ENCODE results near the gene AZU1. TPM values are rescaled to one million over a fixed set of nuclear protein-coding genes. Genes with fewer than 3 reads are reported as not detected.

AZU1 gene
- total RNA-seq, 2 experiments from 2014 or later, result not detected

DNA sequence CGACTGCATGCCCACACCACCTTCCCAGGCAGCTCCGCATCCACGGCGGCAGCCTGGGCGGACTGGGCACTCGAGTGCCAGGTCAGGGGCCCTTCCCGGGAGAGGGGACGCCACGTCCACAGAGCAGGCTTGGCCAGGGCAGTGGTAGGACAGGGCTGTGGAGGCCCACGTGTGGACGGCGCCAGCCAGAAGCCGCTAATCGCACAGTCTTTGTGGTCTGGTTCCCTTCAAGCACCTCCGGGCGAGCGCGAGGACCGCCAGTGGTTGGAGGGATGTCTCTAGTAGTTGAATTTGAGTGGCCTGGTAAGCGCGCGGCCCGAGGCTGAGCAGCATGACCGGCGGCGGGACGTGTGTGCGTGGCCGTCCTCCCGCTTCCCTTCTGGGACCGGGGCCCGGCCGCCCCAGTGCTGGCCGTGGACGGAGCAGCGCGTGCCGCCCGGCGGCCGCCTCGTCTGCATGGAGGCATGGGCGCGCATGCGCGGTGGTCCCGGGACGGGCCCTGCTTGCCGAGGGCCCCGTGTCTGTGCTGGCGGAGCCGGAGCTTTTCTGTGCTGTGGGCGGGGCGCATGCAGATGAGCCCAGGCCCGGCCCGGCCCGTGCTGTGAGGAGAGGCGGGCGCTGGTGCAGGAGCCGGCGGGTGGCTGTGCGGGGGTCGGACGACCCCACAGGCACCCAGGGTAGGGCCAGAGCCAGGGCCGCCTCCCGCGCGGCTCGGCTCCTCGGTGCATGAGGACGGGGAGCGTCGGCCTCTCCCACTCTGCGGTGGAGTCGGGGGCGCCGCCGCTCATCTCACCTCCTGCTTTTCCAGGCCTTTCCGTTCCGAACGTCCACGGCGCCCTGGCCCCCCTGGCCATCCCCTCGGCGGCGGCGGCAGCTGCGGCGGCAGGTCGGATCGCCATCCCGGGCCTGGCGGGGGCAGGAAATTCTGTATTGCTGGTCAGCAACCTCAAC, 21.8 kb upstream of the AZU1 start:
- no peaks in the 10 kb centered on the region for H3K9me3 Mint-ChIP-seq
- ChIA-PET CTCF (no interaction called here), POLR2A (no interaction called here)
- H3K4me3 Mint-ChIP-seq, result no peak overlapping the region
- no peak overlapping the region for H3K27ac Mint-ChIP-seq
- intact Hi-C loops (cut with micrococcal nuclease), result no loop called here
- H3K27me3 Mint-ChIP-seq, result no peaks in the 10 kb centered on the region
- peaks cover 32% of the 10 kb centered on the region for H3K4me1 Mint-ChIP-seq (ENCODE audit: low read depth)
- DNase-seq, result no peak
- H3K36me3 Mint-ChIP-seq, result peaks cover 58% of the 10 kb centered on the region

DNA sequence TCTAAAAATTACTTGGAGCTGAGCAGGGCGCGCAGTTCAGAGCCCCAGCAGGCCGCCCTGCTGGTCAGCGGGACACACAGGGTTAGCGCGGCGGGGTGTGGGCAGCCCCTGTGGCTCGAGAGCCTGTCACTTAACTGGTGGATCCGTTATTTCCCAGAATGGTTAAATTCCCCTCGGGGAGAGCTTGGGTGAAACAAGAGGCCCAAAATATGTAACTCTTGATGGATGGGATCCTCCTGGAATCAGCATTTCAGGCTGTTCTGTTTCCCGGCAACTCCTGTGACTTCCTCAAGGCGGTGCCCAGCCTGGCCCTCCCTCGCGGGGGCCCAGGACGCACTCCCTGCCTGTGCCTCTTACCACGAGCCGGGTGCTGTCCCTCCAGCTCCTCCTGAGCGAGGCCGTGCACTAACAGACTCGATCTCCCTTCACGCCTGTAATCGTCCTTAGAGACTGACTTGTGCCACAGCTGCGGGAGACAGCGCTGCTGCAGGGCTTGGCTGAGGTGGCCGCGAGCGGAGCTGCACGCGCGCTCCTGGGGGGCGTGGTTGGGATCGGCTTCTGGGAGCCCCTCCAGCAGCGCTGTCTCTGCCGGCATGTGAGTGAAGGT, 20.7 kb upstream of the AZU1 start:
- ChIA-PET CTCF (no interaction called here), POLR2A (no interaction called here)
- H3K4me3 Mint-ChIP-seq, result no peak overlapping the region
- intact Hi-C loops (cut with micrococcal nuclease), result no loop called here
- H3K4me1 Mint-ChIP-seq (ENCODE audit: low read depth), result peaks cover 22% of the 10 kb centered on the region
- H3K9me3 Mint-ChIP-seq, result no peaks in the 10 kb centered on the region
- H3K27ac Mint-ChIP-seq, result no peak overlapping the region
- peaks cover 58% of the 10 kb centered on the region for H3K36me3 Mint-ChIP-seq
- no peak for DNase-seq
- no peaks in the 10 kb centered on the region for H3K27me3 Mint-ChIP-seq

DNA sequence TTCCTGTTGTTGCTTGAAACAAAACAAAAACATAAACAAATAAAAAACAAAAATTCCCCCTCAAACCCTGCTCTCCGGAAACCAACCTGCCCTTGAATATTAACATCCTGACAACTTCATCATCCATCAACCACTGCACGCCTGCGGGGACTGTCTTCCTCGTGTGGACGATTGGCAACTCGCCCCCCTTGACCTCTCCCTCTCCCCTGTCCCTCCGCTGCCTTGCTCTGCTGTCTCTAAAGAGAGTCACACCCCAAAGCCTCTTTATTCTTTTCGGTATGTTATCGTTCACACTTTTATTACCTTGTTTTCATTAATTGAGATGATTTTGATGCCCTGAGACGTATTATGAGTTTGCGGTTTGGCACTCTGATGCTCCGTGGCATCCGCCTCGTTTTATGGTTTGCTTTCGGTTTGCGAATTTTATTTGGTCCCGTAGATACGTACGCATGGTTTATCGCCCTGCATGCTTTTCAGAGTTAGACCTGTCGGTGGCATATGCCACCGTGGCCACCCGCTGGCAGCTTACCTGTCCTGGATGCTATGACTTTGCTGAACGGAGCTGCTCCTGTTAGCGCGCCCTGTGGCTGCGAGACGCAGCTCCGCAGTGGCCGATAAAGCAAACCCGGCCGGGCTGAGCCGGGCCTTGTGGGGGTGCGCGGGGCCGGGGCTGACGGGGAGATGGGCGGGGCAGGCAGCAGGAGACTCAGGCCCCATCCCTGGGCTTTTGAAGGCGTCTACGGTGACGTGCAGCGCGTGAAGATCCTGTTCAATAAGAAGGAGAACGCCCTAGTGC, 19.8 kb upstream of the AZU1 start:
- H3K4me1 Mint-ChIP-seq (ENCODE audit: low read depth), result peaks cover 14% of the 10 kb centered on the region
- ChIA-PET POLR2A (interaction anchor here (3.1 kb wide), 1 partner anchor 9 kb away, joined by 8 read pairs; no protein-coding TSS in a partner anchor), CTCF (no interaction called here)
- DNase-seq, result no peak
- H3K27me3 Mint-ChIP-seq, result no peaks in the 10 kb centered on the region
- intact Hi-C loops (cut with micrococcal nuclease), result no loop called here
- H3K9me3 Mint-ChIP-seq, result no peaks in the 10 kb centered on the region
- no peak overlapping the region for H3K4me3 Mint-ChIP-seq
- H3K36me3 Mint-ChIP-seq, result peaks cover 56% of the 10 kb centered on the region
- H3K27ac Mint-ChIP-seq, result no peak overlapping the region

DNA sequence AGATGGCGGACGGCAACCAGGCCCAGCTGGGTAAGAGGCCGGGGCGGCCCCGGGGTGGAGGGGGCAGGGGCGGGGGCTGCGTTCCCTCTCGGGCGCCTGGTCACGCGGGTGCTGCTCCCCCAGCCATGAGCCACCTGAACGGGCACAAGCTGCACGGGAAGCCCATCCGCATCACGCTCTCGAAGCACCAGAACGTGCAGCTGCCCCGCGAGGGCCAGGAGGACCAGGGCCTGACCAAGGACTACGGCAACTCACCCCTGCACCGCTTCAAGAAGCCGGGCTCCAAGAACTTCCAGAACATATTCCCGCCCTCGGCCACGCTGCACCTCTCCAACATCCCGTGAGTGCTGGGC, 19.2 kb upstream of the AZU1 start:
- ChIA-PET CTCF (no interaction called here), POLR2A (interaction anchor here (3.1 kb wide), 1 partner anchor 9 kb away, joined by 8 read pairs; no protein-coding TSS in a partner anchor)
- intact Hi-C loops (cut with micrococcal nuclease), result no loop called here
- Mint-ChIP-seq H3K4me1 (ENCODE audit: low read depth) (peaks cover 12% of the 10 kb centered on the region), H3K36me3 (peaks cover 55% of the 10 kb centered on the region), H3K27me3 (no peaks in the 10 kb centered on the region), H3K4me3 (no peak overlapping the region), H3K9me3 (no peaks in the 10 kb centered on the region), H3K27ac (no peak overlapping the region)
- DNase-seq, result no peak

DNA sequence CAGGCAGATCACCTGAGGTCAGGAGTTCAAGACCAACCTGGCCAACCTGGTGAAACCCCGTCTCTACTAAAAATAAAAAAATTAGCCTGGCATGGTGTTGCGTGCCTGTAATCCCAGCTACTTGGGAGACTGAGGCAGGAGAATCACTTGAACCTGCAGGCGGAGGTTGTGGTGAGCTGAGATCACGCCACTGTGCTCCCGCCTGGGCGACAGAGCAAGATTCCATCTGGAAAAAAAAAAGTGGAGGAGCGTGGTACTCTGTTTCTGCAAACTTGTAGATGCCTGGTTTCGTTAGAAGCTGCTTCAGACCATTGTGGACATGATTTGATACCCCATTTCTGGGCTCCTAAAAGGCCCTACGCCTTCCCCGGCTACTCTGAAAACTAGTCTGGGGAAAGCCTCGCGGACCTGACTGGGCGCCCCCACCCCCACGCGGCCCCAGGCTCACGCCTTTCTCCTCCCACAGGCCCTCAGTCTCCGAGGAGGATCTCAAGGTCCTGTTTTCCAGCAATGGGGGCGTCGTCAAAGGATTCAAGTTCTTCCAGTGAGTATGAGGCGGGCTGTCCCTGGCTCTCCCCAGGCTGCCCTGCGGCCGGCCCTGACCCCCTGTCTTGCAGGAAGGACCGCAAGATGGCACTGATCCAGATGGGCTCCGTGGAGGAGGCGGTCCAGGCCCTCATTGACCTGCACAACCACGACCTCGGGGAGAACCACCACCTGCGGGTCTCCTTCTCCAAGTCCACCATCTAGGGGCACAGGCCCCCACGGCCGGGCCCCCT, 17.4 kb upstream of the AZU1 start:
- H3K27ac Mint-ChIP-seq, result no peak overlapping the region
- no peaks in the 10 kb centered on the region for H3K9me3 Mint-ChIP-seq
- no peak overlapping the region for H3K4me3 Mint-ChIP-seq
- intact Hi-C loops (cut with micrococcal nuclease), result no loop called here
- H3K4me1 Mint-ChIP-seq (ENCODE audit: low read depth), result peaks cover 7% of the 10 kb centered on the region
- ChIA-PET POLR2A (interaction anchor here (0.6 to 3.1 kb wide), 2 partner anchors 11 to 627 kb away, joined by 3 to 8 read pairs; no protein-coding TSS in a partner anchor), CTCF (interaction anchor here (0.6 kb wide), 1 partner anchor 21 kb away, joined by 3 read pairs; no protein-coding TSS in a partner anchor)
- DNase-seq, result no peak
- peaks cover 51% of the 10 kb centered on the region for H3K36me3 Mint-ChIP-seq
- no peaks in the 10 kb centered on the region for H3K27me3 Mint-ChIP-seq

DNA sequence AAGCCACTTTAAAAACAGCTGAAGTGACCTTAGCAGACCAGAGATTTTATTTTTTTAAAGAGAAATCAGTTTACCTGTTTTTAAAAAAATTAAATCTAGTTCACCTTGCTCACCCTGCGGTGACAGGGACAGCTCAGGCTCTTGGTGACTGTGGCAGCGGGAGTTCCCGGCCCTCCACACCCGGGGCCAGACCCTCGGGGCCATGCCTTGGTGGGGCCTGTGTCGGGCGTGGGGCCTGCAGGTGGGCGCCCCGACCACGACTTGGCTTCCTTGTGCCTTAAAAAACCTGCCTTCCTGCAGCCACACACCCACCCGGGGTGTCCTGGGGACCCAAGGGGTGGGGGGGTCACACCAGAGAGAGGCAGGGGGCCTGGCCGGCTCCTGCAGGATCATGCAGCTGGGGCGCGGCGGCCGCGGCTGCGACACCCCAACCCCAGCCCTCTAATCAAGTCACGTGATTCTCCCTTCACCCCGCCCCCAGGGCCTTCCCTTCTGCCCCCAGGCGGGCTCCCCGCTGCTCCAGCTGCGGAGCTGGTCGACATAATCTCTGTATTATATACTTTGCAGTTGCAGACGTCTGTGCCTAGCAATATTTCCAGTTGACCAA, 16.7 kb upstream of the AZU1 start:
- ChIA-PET CTCF (no interaction called here), POLR2A (no interaction called here)
- H3K4me3 Mint-ChIP-seq, result no peak overlapping the region
- no peak for DNase-seq
- no peaks in the 10 kb centered on the region for H3K9me3 Mint-ChIP-seq
- H3K27me3 Mint-ChIP-seq, result no peaks in the 10 kb centered on the region
- H3K27ac Mint-ChIP-seq, result no peak overlapping the region
- peaks cover 7% of the 10 kb centered on the region for H3K4me1 Mint-ChIP-seq (ENCODE audit: low read depth)
- intact Hi-C loops (cut with micrococcal nuclease), result no loop called here
- peaks cover 52% of the 10 kb centered on the region for H3K36me3 Mint-ChIP-seq

DNA sequence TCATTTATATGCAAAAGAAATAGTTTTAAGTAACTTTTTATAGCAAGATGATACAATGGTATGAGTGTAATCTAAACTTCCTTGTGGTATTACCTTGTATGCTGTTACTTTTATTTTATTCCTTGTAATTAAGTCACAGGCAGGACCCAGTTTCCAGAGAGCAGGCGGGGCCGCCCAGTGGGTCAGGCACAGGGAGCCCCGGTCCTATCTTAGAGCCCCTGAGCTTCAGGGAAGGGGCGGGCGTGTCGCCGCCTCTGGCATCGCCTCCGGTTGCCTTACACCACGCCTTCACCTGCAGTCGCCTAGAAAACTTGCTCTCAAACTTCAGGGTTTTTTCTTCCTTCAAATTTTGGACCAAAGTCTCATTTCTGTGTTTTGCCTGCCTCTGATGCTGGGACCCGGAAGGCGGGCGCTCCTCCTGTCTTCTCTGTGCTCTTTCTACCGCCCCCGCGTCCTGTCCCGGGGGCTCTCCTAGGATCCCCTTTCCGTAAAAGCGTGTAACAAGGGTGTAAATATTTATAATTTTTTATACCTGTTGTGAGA, 16.1 kb upstream of the AZU1 start:
- no peak overlapping the region for H3K4me3 Mint-ChIP-seq
- no peaks in the 10 kb centered on the region for H3K27me3 Mint-ChIP-seq
- DNase-seq, result no peak
- H3K36me3 Mint-ChIP-seq, result peaks cover 53% of the 10 kb centered on the region
- H3K27ac Mint-ChIP-seq, result no peak overlapping the region
- CTCF ChIA-PET, result no interaction called here
- intact Hi-C loops (cut with micrococcal nuclease), result no loop called here
- H3K9me3 Mint-ChIP-seq, result no peaks in the 10 kb centered on the region
- POLR2A ChIA-PET, result no interaction called here
- H3K4me1 Mint-ChIP-seq (ENCODE audit: low read depth), result peaks cover 6% of the 10 kb centered on the region

DNA sequence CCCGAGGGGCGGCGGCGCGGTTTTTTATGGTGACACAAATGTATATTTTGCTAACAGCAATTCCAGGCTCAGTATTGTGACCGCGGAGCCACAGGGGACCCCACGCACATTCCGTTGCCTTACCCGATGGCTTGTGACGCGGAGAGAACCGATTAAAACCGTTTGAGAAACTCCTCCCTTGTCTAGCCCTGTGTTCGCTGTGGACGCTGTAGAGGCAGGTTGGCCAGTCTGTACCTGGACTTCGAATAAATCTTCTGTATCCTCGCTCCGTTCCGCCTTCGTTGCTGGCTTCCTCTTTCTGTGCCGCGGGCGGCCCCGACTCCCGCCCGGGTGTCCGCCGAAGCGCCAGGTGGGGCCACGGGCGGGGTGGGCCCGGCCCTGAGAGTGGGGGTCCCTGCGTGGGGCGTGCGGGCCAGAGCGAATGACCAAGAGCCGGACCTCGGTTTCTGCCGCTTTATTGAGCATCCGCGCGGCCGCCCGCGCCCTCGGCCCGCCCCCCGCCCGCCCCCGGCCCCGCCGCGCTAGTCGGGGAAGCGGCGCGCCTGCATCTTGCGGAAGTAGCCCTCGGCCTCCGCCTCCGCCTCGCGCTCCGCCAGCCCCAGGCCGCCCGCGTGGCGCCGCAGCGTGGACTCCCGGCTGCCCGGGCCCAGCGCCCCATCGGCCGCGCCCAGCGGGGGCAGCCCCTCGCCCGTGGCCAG, 15.4 kb upstream of the AZU1 start:
- Mint-ChIP-seq H3K4me1 (ENCODE audit: low read depth) (peaks cover 5% of the 10 kb centered on the region), H3K9me3 (no peaks in the 10 kb centered on the region), H3K27me3 (no peaks in the 10 kb centered on the region), H3K4me3 (no peak overlapping the region), H3K27ac (no peak overlapping the region), H3K36me3 (peaks cover 48% of the 10 kb centered on the region)
- DNase-seq, result no peak
- intact Hi-C loops (cut with micrococcal nuclease), result no loop called here
- POLR2A ChIA-PET, result interaction anchor here (2.9 kb wide), 1 partner anchor 12 kb away, joined by 12 read pairs; no protein-coding TSS in a partner anchor
- CTCF ChIA-PET, result no interaction called here

DNA sequence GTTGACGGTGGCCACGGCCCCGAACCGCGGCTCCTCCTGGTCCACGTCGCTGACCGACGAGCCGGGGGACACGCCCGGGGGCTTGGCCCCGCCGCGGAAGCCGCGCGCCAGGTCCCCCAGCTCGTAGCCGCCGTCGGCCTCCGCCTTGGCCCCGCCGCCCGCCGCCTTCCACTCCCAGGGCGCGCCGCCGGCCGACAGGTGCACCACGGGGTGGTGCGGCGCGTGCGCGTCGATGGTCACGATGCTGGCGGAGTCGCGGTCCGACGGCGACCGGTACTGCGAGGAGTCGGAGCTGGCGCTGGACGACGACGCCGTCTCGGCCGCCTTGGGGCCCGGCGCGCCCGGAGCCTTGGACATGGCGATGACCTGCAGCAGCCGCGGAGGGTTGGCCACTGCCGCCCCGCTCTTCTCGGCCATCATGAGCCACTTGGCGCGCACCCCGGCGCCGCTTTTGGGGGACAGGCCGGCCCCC, 14.9 kb upstream of the AZU1 start:
- no peaks in the 10 kb centered on the region for H3K9me3 Mint-ChIP-seq
- ChIA-PET POLR2A (interaction anchor here (2.9 kb wide), 1 partner anchor 12 kb away, joined by 12 read pairs; no protein-coding TSS in a partner anchor), CTCF (no interaction called here)
- no peak overlapping the region for H3K27ac Mint-ChIP-seq
- no peak overlapping the region for H3K4me3 Mint-ChIP-seq
- H3K36me3 Mint-ChIP-seq, result peaks cover 42% of the 10 kb centered on the region
- H3K4me1 Mint-ChIP-seq (ENCODE audit: low read depth), result peaks cover under 1% of the 10 kb centered on the region
- H3K27me3 Mint-ChIP-seq, result no peaks in the 10 kb centered on the region
- intact Hi-C loops (cut with micrococcal nuclease), result no loop called here
- DNase-seq, result no peak

DNA sequence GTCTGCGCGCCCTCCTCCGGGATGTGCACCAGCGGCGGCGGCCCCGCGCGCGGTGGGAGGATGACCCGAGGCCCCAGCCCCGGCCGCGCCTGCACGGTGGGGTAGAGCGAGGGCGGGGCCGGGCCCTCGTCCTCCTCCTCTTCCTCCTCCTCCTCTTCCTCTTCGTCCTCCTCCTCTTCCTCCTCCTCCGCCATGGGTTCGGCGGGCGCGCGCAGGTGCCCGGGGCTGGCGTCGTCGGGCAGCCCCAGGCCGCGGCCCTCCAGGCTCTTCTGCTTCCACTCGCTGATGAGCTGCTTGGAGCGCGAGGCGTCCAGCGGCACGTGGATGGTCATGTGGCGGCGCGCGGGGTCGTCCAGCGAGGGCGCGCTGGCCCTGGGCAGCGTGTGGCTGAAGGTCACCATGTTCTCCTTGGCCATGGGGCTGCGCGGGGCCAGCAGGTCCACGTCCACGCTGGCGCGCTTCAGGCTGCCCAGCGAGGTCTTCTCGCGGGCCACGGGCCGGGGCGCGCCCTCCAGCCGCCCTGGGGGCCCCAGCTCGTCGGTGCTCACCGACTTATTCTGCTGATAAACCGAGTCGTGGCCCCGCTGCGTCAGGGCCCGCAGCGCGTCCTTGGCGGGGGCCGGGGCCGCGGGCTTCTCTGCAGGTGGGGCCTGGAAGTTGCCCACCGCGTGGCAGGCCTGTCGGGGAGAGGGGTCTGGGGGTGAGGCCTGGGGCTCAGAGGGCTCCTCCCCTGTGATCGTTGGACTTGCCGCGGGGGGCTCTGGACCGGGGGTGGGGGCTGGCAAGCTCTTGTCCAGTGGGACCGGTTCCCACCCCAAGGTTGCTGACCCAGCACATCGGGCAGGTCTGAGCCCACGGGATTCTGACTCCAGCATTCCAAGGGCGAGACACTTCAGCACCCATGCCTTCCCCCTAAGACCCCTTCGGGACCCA, 14.2 kb upstream of the AZU1 start:
- peaks cover 38% of the 10 kb centered on the region for H3K36me3 Mint-ChIP-seq
- DNase-seq, result no peak
- H3K4me3 Mint-ChIP-seq, result no peak overlapping the region
- H3K9me3 Mint-ChIP-seq, result no peaks in the 10 kb centered on the region
- no peaks in the 10 kb centered on the region for H3K4me1 Mint-ChIP-seq (ENCODE audit: low read depth)
- intact Hi-C loops (cut with micrococcal nuclease), result no loop called here
- H3K27me3 Mint-ChIP-seq, result no peaks in the 10 kb centered on the region
- POLR2A ChIA-PET, result interaction anchor here (2.9 kb wide), 1 partner anchor 13 kb away, joined by 12 read pairs; no protein-coding TSS in a partner anchor
- CTCF ChIA-PET, result no interaction called here
- H3K27ac Mint-ChIP-seq, result no peak overlapping the region
